Trophoblast cell (in vitro differentiated cells and primary cell): ENCODE data around the gene COLEC11.
"Not testable (repeated sequence)": the region's sequence is repeated elsewhere in the genome, so short reads cannot be mapped to it uniquely, and the experiment has no call there.

Experiments used
- DNase-seq, 2 donors: peaks; one replicate each; pipeline ENCODE4 v3.0.0-alpha.2; 2016
- H2AFZ ChIP-seq: 2 replicates; pipeline ENCODE4 v1.6.1; 2013; ENCODE audit warnings: low read length, moderate library complexity, mild to moderate bottlenecking; ENCODE audit not compliant: insufficient read depth, poor library complexity
- H2AK5ac ChIP-seq: 2 replicates; pipeline ENCODE4 v1.6.1; 2013; ENCODE audit warnings: mild to moderate bottlenecking, low read length
- H2BK120ac ChIP-seq: 2 replicates; pipeline ENCODE4 v1.6.1; 2013; ENCODE audit warnings: low read length, mild to moderate bottlenecking, moderate library complexity; ENCODE audit not compliant: insufficient read depth, poor library complexity
- H2BK12ac ChIP-seq: 2 replicates; pipeline ENCODE4 v1.6.1; 2013; ENCODE audit warnings: mild to moderate bottlenecking, low read length, moderate library complexity
- H2BK5ac ChIP-seq: 2 replicates; pipeline ENCODE4 v1.6.1; 2013; ENCODE audit warnings: low read length, low read depth, moderate library complexity, mild to moderate bottlenecking; ENCODE audit not compliant: poor library complexity
- H3K14ac ChIP-seq: 2 replicates; pipeline ENCODE4 v1.6.1; 2013; ENCODE audit warnings: mild to moderate bottlenecking, low read length
- H3K18ac ChIP-seq: 2 replicates; pipeline ENCODE4 v1.6.1; 2013; ENCODE audit warnings: mild to moderate bottlenecking, low read length
- H3K23ac ChIP-seq: 2 replicates; pipeline ENCODE4 v1.6.1; 2013; ENCODE audit warnings: low read length
- H3K27ac ChIP-seq: 2 replicates; pipeline ENCODE4 v1.5.1; 2013; ENCODE audit warnings: low read depth, mild to moderate bottlenecking, inconsistent platforms, low read length, moderate library complexity
- H3K27me3 ChIP-seq: 2 replicates; pipeline ENCODE4 v1.6.1; 2013; ENCODE audit warnings: inconsistent platforms, mild to moderate bottlenecking, low read length, moderate library complexity; ENCODE audit not compliant: insufficient read depth
- H3K36me3 ChIP-seq, 2 experiments: 1 replicate in 1 of 2; 2 replicates in 1 of 2; pipeline ENCODE4 v1.6.1; 2013; ENCODE audit warnings: low read length in 2 of 2, mild to moderate bottlenecking in 2 of 2, moderate library complexity in 1 of 2; ENCODE audit not compliant: insufficient read depth in 2 of 2, control insufficient read depth in 1 of 2
- H3K4ac ChIP-seq: 2 replicates; pipeline ENCODE4 v1.6.1; 2013; ENCODE audit warnings: low read depth, mild to moderate bottlenecking, low read length, moderate library complexity
- H3K4me1 ChIP-seq, 2 experiments: 1 replicate in 1 of 2; 2 replicates in 1 of 2; pipeline ENCODE4 v1.6.1; 2013; ENCODE audit warnings: low read length in 2 of 2, mild to moderate bottlenecking in 2 of 2, moderate library complexity in 1 of 2; ENCODE audit not compliant: insufficient read depth in 2 of 2, control insufficient read depth in 1 of 2
- H3K4me2 ChIP-seq: 2 replicates; pipeline ENCODE4 v1.6.1; 2013; ENCODE audit warnings: inconsistent platforms, mild to moderate bottlenecking, low read length, moderate library complexity
- H3K4me3 ChIP-seq: 2 replicates; pipeline ENCODE4 v1.5.1; 2013; ENCODE audit warnings: mild to moderate bottlenecking, low read depth, low read length, inconsistent platforms
- H3K79me1 ChIP-seq: one replicate; pipeline ENCODE4 v1.6.1; 2013; ENCODE audit warnings: low read length
- H3K79me2 ChIP-seq: 2 replicates; pipeline ENCODE4 v1.6.1; 2013; ENCODE audit warnings: low read length, mild to moderate bottlenecking; ENCODE audit not compliant: control insufficient read depth, insufficient read depth, poor library complexity
- H3K9ac ChIP-seq: 2 replicates; pipeline ENCODE4 v1.6.1; 2013; ENCODE audit warnings: mild to moderate bottlenecking, low read length
- H3K9me3 ChIP-seq: 2 replicates; pipeline ENCODE4 v1.6.1; 2013; ENCODE audit warnings: low read depth, mild to moderate bottlenecking, control low read depth, inconsistent platforms, low read length; ENCODE audit not compliant: insufficient read depth
- H4K12ac ChIP-seq: 2 replicates; pipeline ENCODE4 v1.6.1; 2013; ENCODE audit warnings: low read depth, mild to moderate bottlenecking, low read length, moderate library complexity
- H4K8ac ChIP-seq: 2 replicates; pipeline ENCODE4 v1.6.1; 2013; ENCODE audit warnings: low read depth, mild to moderate bottlenecking, low read length, moderate library complexity
- H4K91ac ChIP-seq: one replicate; pipeline ENCODE4 v1.6.1; 2013; ENCODE audit warnings: low read depth, mild to moderate bottlenecking, low read length, moderate library complexity
- WGBS: extraction: QIAGEN DNeasy Blood & Tissue Kit; methylation state at CpG from one replicate; pipeline ENCODE4 v1.1.7; 2013; ENCODE audit warnings: missing lambda C conversion rate; ENCODE audit not compliant: insufficient read length, insufficient coverage; ENCODE audit errors: extremely low coverage; 5-methylcytosine and 5-hydroxymethylcytosine counted together

The COLEC11 gene

GRCh38 chr2:3608373-3609278 is 13.7 kb downstream of the COLEC11 start:
- no peak overlapping the region for H2BK5ac ChIP-seq
- H3K4me2 ChIP-seq, result no peak overlapping the region
- DNase-seq, result no peak
- no peaks in the 10 kb centered on the region for H3K4me1 ChIP-seq
- no peak overlapping the region for H2BK12ac ChIP-seq
- H3K23ac ChIP-seq, result no peak overlapping the region
- no peak overlapping the region for H4K12ac ChIP-seq
- no peak overlapping the region for H3K27ac ChIP-seq
- H3K4ac ChIP-seq, result no peak overlapping the region
- H2AK5ac ChIP-seq, result no peak overlapping the region
- WGBS, result no CpG with 5 or more reads among the region's 19 CpGs
- H4K8ac ChIP-seq, result no peak overlapping the region
- no peak overlapping the region for H3K4me3 ChIP-seq
- H3K14ac ChIP-seq, result no peak overlapping the region
- H3K36me3 ChIP-seq, result no peaks in the 10 kb centered on the region
- H3K9me3 ChIP-seq, result peaks cover 6% of the 10 kb centered on the region
- H2BK120ac ChIP-seq, result no peak overlapping the region
- no peaks in the 10 kb centered on the region for H3K79me2 ChIP-seq
- no peak overlapping the region for H3K18ac ChIP-seq
- H4K91ac ChIP-seq, result no peak overlapping the region
- H3K27me3 ChIP-seq, result no peaks in the 10 kb centered on the region
- H3K79me1 ChIP-seq, result no peaks in the 10 kb centered on the region
- no peak overlapping the region for H2AFZ ChIP-seq
- H3K9ac ChIP-seq, result no peak overlapping the region

GRCh38 chr2:3609279-3609673 is 14.4 kb downstream of the COLEC11 start:
- H3K23ac ChIP-seq, H3K4me1 ChIP-seq, H4K91ac ChIP-seq, H2BK12ac ChIP-seq, H3K79me2 ChIP-seq, H3K18ac ChIP-seq, H3K4ac ChIP-seq, H4K12ac ChIP-seq, H2AFZ ChIP-seq, H3K14ac ChIP-seq, H4K8ac ChIP-seq, H3K4me3 ChIP-seq, H3K79me1 ChIP-seq, H2BK120ac ChIP-seq, DNase-seq, H2AK5ac ChIP-seq, H3K4me2 ChIP-seq, H3K9ac ChIP-seq, H3K27ac ChIP-seq, H2BK5ac ChIP-seq, H3K9me3 ChIP-seq, H3K36me3 ChIP-seq, H3K27me3 ChIP-seq: not testable (repeated sequence)
- no CpG with 5 or more reads among the region's 4 CpGs for WGBS

DNA sequence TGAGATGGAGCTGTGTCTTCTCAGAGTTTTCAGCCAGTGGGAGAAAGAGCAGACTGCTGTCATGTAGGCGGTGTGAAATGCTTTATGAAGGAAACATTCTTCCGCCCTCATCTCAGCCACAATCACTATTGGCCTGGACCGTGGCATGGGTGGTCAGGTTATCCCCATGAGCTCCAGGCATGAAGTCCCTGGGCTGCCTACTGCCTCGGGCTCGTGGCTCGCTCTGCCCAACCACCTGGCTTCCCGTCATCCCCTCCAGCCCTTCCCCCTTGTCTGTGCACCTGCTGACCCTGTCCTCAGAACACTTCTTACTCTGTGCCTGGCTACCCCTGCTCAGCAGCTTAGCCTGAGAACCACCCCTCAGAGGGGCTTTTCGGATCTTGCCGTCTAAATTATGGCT is 15.5 kb downstream of the COLEC11 start:
- no peak overlapping the region for H3K4me3 ChIP-seq
- H3K27me3 ChIP-seq, result no peaks in the 10 kb centered on the region
- H3K9ac ChIP-seq, result peak overlapping the region; percentile 7
- no peak for DNase-seq
- no peaks in the 10 kb centered on the region for H3K4me1 ChIP-seq
- H2BK5ac ChIP-seq, result no peak overlapping the region
- no peaks in the 10 kb centered on the region for H3K36me3 ChIP-seq
- no peak overlapping the region for H4K91ac ChIP-seq
- no peaks in the 10 kb centered on the region for H3K79me1 ChIP-seq
- H2AK5ac ChIP-seq, result no peak overlapping the region
- no peak overlapping the region for H2BK120ac ChIP-seq
- no peaks in the 10 kb centered on the region for H3K79me2 ChIP-seq
- no peak overlapping the region for H4K8ac ChIP-seq
- peaks cover 6% of the 10 kb centered on the region for H3K9me3 ChIP-seq
- no CpG with 5 or more reads among the region's 9 CpGs for WGBS
- no peak overlapping the region for H3K23ac ChIP-seq
- H2AFZ ChIP-seq, result no peak overlapping the region
- H3K18ac ChIP-seq, result no peak overlapping the region
- H3K4ac ChIP-seq, result no peak overlapping the region
- no peak overlapping the region for H2BK12ac ChIP-seq
- no peak overlapping the region for H4K12ac ChIP-seq
- H3K27ac ChIP-seq, result no peak overlapping the region
- H3K14ac ChIP-seq, result no peak overlapping the region
- H3K4me2 ChIP-seq, result no peak overlapping the region

- no peaks in the 10 kb centered on the region for H3K36me3 ChIP-seq
- H2BK120ac ChIP-seq, result no peak overlapping the region
- H3K23ac ChIP-seq, result no peak overlapping the region
- no peaks in the 10 kb centered on the region for H3K79me2 ChIP-seq
- H2BK12ac ChIP-seq, result no peak overlapping the region
- H2AFZ ChIP-seq, result no peak overlapping the region
- no peak overlapping the region for H3K4me3 ChIP-seq
- H2AK5ac ChIP-seq, result no peak overlapping the region
- H3K27me3 ChIP-seq, result no peaks in the 10 kb centered on the region
- H4K8ac ChIP-seq, result no peak overlapping the region
- peaks cover 6% of the 10 kb centered on the region for H3K9me3 ChIP-seq
- no CpG with 5 or more reads among the region's 23 CpGs for WGBS
- no peak overlapping the region for H3K9ac ChIP-seq
- no peaks in the 10 kb centered on the region for H3K4me1 ChIP-seq
- no peak for DNase-seq
- no peak overlapping the region for H3K4me2 ChIP-seq
- no peak overlapping the region for H2BK5ac ChIP-seq
- no peak overlapping the region for H3K18ac ChIP-seq
- H3K14ac ChIP-seq, result no peak overlapping the region
- H4K91ac ChIP-seq, result no peak overlapping the region
- H3K4ac ChIP-seq, result no peak overlapping the region
- H3K79me1 ChIP-seq, result no peaks in the 10 kb centered on the region
- H4K12ac ChIP-seq, result no peak overlapping the region
- no peak overlapping the region for H3K27ac ChIP-seq
Observed at GRCh38 chr2:3610881-3611505, 16.1 kb downstream of the COLEC11 start.
